Stimulated activated CD4-positive, alpha-beta T cell treated with anti-CD3 and anti-CD28 coated beads, Interleukin-4, amount 100 ng/mL, for 1 hour (primary cell): Measurements from ENCODE around the gene EPHB1.

Experiments
- DNase-seq: peaks from one replicate; pipeline ENCODE4 v3.0.0-alpha.2; 2020

Gene EPHB1

DNA sequence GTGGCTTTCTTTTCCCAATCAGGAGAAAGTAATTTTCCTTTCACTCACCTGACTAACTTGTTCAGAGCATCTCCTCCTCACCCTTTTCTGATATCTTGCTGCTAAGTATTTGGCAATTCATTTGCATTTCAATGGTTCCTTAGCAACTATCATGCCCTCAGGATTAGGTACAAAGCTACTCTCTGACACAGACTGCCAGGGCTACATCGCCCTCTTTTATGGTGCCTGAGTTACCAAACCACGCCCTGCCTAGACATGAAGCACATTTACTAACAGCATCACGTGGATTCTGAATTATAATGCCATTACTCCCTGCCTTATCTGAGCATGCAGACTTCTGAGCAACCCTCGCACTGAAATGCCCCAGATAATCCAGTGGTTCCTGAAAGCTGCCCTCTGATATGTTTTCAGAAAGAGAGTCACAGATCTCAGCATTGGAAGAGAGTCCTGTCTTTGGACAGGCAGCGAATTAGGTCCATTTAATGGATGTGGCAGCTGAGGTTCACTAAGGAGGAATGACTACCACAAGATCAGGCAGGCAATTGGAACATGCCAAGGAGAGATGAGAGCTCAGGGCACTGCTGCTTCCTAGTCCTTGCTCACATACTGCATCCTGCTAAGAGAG, 14.5 kb downstream of the EPHB1 start:
- DNase-seq: no peak

DNA sequence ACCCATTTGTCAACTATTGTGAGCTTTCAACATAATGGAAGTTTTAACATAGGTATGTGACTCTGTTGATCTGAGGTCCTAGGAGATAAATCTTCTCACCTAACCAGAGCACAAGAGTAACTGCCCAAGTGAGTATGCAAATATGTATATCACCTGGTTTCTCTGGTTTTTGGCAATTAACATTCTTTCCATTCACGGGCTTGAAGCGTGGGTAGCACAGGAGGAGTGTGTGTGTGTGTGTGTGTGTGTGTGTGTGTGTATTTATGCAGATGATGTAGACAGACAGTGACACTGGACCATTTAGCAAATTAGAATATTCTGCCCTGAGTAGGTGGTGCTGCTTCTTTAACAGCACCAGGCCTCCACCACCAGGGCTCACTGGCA, 15.0 kb downstream of the EPHB1 start:
- no peak for DNase-seq

DNA sequence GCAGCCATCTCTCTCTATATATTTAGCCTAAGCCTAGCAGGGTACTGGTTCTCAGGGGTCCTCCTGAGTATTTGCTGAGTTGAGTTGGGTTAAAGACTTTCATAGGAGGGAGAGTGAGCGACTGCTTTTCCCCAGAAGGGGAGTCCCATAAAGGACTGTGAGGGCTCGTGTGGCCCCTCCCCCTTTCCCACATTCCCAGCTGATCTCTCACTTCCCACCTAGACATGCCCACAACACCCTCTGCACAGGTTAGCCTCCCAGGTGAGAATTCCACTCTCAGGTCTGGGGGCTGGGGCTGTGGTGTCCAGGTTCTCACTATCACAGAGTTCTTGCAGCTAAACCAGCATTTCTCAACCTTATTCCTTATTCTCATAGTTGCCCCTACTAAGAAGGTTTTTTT, 15.8 kb downstream of the EPHB1 start:
- DNase-seq: no peak

DNA sequence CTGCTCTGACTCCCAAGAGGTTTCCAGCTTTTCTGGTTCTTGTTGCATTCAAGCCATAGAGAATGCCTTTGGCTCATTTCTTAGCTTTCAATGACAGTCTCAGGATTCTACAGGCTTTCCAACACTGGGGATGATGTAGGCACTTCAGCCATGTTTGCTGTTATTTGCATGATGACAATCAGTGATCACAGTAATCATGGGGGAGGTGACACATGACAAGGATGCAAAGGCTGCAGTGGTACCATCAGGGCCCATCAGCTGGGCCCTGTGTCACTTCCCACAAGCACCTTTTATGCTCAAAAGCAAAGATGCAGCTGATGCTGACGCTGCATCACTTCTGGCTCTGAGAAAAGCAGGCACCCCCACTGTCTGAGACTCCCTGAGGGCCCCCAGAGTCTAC, 18.6 kb downstream of the EPHB1 start:
- DNase-seq: no peak

DNA sequence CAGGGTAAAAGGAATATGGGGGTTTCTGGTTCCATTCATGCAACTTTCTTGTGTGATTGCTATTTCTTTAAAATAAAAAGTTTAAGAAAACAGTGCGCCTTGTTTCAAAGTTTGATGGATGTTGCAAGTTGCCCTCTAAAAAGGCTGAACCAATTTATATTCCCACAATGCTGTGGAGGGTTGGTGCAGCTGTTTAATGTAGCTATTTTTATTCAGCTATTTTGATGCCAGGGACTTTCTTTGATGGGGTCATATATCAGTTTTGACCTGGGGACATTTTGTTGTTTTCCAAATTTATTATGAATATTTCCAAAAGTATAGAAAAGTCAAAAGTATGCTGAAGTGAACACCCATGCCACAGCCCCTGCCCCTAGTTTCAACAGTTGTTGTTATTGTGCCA, 20.5 kb downstream of the EPHB1 start:
- no peak for DNase-seq

DNA sequence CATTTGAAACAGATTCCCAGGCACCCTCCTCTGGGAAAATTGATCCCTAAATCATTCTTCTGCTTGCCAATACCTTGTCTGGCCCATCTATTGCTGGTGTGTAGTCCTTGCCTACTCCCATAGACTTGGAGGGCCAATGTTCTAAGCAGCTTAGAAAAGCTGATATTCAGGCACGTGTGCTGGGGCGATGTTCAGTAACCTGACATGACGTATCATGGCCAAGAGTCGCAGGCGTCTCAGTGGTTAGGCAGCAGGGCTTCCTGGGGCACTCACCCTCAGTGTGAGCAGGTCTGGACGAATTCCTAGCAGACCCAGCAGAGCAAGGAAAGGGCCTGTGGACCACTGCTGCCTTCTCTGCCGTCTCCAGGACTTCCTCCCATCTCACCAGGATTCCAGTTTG, 21.6 kb downstream of the EPHB1 start:
- DNase-seq: no peak

DNA sequence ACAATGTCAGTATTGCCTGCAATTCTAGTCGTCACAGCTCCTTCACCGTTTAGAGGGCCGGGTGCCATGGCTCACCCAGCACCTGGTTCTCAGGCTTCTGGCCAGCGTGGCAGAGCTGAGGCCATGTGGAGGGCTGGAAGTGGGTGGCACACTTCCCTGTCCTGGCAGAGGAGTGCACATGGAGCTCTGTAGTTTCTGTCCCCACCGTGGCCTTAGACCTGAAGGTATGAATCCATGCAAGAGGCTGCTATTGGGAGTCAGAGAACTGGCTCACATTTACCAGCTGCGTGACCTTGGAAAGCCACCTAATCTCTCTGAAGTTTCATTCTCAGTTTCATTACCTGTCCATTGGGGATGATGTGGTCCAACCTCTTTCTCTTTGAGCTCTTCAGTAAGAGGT, 22.2 kb downstream of the EPHB1 start:
- no peak for DNase-seq

DNA sequence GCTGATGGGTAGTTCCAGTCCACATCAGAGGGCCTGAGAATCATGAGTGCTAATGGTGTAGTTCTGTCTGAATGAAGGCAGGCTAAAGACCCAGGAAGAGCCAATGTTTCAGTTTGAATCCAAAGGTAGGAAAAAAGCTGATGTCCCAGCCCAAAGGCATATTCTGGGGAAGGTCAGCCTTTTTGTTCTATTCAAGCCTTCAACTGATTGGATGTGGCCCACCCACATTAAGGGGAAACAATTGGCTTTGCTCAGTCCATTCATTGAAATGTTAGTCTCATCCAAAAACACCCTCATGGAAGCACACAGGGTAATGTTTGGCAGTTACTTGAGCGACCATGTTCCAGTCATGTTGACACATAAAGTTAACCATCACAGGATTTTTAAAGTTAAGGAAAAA, 25.9 kb downstream of the EPHB1 start:
- no peak for DNase-seq

DNA sequence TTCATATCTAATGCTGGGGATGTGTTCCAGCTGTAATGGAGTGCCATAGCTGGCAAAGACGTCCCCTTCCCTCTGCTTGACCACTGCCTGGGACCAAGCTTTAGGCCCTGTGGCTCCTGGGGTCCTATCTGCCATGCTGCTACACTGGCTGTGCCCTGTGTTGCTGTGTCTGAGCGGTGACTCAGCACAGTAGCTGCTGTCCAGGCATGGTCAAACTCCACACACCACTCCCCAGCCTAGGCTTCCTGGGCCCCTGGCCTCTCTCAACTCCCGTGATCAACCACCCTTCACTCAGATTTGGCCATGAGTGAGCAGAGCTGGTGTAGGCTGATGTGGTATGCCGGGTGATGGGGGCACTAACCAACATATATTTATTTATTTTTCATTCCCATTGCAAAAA, 27.0 kb downstream of the EPHB1 start:
- DNase-seq: no peak

DNA sequence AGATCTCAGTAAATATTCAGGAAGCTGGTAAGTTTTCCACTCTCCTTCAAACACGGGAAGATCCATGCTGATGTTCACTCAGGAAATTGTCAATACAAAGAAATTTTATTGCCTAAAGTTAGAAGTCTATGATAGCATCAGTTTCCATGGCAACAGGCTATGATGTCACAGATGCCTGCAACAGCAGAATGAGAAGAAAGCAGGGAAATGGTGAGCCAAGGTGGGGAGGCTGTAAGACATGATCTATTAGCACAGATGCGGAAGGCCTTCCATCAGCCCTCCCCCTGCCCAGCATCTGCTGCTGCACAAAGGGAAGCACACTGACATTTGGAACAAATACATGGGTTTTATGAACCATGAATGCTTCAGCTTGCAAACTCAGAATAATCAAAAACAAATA, 28.6 kb downstream of the EPHB1 start:
- no peak for DNase-seq

DNA sequence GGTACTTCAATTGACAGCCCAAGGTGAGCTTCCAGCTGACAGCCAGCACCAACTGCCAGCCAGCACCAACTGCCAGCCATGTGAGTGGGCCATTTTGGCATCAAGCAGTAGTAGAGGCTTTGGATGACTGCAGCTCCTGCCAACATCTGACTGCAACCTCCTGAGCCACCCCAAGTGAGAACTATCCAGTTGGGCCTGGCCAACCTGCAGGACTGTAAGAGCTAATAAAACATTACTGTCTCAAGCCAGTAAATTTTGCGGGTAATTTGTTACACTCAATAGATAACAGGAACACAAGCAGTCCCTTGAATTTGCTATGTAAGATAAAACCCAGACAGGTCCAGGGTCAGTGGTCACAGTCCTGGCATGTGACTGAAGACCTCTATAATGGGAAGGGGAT, 29.7 kb downstream of the EPHB1 start:
- no peak for DNase-seq

DNA sequence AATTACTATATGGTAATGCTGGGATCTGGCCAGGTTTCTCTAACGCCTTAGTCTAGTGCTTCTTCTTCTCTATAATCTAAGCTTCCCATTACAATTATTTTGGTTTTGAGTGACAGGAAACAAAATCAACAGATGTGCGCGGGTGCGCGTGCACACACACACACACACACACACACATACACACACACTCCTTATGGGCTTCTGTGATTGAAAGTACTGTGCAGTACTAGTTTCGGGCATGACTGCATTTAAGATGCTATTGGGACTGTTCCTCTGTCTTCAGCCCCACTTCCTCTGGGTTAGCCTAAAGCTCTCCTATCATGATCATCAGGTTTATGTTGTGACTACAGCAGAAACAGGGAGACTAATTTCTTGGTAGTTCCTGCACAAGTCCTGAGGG, 32.2 kb downstream of the EPHB1 start:
- DNase-seq: no peak

DNA sequence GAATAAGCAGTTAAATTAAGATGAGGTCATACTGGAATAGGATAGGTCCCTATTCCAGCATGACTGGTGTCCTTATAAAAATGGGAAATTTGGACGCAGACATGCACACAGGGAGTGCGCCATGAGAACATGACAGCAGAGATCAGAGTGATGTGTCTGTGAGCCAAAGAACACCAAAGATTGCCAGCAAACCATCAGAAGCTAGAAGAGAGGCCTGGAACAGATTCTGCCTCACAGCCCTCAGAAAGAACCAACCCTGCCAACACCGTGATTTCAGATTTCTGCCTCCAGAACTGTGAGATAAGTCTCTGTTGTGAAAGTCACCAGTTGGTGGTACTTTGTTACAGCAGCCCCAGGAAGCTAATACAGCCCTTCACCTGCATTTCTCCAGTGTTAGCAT, 34.7 kb downstream of the EPHB1 start:
- DNase-seq: no peak

DNA sequence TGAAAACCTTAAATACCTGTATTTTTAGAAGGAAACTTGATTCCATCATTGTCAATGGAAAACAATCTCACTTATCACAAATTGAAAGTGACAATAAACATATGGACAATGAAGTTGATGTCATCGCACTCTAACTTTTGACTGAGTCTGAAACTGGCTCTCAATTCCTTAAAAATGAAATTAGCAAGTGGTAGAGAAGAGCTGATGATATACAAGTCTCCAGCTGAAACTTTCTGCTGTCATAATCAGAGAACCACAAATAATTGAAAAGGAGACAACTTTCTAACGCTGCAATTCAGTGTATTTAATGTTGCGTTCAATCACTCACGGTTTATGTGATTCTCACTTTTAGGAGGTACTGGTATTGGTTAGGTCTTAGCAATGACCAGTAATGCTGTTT, 37.5 kb downstream of the EPHB1 start:
- DNase-seq: no peak

DNA sequence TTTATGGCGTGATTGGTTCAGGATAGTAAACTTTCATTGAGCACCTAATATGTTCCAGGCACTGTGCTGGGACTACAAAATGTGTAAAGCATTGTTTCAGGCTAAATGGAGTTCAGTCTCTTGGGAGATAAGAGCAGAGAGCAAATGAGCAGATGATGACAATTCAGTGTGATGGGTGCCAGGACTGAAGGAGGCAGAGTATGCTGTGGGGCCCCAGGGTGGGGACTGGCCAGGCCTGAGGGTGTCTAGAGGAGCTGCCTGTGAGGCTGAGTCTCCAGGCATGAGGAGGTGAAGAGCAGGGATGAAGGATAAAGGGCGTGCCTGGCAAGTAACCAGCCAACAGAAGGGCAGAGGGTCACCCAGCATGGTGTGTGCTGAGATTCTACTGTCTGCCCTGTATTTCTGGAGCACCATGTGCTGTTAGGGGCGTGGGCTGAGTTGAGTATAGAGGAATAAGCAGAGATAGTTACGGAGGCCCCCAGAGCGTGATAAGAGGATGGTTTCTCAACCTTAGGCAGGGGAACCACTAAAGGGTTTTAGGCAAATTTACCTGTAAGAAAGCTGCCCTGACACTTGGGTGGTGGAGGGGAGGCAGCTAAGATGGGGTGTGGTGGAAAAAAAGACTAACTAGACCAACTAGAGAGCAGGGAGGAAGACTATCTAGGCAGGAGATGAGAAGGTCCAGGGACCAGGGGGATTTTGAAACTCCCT, 38.5 kb downstream of the EPHB1 start:
- DNase-seq: no peak

DNA sequence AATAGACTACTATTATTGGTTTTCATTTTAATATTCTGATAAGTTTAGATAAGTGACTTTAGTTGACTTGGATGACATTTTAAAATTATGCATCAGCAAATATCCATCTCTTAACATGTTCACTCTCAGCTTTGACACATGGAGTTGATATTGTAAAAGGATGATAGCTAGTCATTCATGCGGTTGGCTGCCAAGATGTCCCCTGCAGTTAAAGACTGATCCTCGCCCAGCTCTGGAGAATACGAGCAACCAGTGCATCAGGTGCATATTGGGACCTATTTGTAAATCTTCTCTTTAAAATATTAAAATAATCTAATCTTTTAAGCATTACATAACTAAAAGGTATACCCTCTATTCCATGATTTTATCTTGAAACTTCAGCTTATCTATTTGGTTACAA, 41.9 kb downstream of the EPHB1 start:
- no peak for DNase-seq

DNA sequence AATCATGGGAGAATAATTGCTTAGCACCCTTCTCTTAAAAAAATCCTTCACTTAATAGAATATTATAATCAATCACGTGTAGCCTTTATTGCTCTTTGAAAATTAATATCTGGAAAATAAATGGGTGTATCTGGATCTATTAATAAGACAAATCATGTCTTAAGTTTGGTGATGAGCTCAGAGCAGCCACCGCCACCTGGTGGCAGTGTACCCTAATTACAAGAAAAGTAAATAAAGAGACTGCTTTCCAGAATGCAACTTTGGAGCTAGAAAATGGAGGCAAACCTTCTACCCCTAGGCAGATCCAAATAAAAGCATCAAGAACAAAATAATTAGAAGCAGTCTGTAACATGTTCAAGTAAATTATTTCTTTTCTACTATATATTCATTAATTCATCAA, 43.5 kb downstream of the EPHB1 start:
- no peak for DNase-seq

DNA sequence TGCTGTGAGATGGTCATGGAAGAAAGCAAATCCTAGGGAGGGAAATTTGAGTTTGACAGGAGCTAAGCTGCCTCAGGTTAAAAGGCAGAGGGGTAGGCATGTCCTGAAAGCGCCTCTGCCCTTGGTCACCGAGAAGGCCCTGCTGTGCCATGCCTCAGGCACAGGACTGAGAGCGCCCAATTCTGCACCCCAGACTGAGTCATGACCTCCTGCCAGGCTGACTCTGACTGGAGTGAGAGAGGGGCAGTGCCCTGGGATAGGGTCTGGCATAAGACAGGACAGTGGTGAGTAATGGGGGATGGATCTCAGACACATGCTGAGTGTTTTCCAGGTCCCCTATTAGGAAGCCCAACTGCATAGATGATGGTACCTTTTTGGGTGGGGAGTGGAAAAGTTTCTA, 44.4 kb downstream of the EPHB1 start:
- no peak for DNase-seq

DNA sequence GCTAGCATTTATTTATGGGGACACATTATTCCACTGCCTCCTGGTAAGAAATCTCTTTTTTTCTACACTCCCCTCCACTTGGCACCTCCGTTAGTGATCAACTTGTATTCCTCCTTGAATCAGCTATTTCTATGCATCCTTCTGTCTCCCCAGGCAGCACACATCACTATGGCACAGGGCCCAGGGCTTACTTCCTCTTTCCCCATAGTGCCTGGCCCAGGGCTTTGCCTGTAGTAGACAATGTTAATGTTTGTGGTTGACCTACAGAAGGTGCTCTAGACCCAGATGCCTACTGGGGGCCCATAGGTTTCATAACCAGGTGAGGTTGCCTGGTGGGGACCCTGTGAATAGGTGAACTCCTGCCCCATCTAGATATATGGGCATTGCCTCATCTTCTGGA, 44.9 kb downstream of the EPHB1 start:
- no peak for DNase-seq

DNA sequence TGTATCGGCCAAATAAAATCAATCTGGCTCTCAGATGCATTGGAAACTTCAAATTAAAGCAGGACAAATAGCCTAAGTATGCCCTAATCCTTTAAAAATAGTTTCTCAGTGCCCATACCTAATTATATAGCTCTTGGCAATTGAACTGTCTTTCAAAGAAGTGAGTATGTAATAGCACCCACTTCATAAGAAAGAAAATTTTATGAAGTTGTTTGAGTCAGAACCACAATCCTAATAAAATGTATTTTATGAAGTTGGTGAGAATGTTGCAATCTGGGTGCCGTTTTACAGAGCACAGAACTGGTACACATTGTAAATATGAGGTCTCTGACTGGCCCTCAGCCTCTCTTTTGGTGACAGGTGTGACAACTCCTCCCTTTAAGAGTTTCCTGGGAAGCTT, 45.4 kb downstream of the EPHB1 start:
- DNase-seq: no peak

DNA sequence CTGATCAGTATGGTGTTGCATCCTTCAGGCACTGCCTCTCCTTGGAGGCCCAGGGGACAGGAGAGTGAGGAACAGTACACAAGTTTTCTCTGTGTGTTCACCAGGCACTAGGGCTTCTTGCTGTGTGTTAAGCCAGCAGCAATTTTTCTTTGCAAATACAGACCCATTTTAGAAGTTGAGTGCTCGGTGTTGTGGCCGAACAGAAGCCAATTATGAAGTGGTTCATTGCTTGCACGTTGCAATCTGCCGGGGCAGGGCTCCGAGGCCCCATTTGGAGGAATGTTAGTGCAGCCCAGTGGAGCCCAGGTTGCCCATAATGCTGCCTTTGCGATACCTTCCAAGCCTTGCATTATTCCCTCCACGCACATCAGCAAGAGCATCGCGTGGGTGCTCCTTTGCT, 51.0 kb downstream of the EPHB1 start:
- DNase-seq: no peak

DNA sequence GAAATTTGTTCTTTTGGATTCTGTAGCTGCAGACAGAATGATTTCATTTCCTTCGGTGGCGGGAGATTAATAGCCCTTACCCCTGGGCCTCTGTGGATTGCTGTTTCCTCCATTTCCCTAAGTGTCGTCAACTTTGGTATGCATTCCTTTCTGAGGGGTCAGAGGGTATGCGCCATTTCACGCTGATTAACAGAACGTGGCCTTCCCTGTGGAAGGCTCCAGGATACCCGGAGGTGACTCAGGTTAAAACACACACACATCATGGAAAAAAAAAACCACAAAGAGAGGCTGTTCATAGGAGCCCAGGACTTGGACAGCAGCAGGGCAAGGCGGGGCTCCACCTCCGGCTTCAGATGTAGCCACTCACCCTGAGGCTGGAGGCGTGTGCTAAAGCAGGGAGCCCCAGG, 51.9 kb downstream of the EPHB1 start:
- no peak for DNase-seq

DNA sequence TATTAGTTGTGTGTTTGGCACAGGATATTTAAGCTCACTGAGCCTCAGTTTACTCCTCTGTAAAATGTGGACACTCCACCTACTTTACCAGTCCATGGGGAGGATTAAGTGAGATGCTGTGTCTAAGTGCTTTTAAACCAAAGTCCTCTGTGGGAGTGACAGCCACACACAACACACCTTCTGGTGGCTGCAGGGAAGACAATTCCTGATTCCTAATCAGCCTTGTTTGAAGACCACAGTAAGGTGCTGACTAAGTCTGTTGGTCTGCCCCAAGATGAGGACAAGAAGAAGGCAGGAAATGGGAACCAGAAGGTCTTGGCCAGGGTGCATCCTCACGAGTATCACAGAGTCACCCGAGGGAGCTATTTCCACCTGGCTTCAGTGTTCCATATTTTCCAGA, 52.3 kb downstream of the EPHB1 start:
- DNase-seq: no peak

DNA sequence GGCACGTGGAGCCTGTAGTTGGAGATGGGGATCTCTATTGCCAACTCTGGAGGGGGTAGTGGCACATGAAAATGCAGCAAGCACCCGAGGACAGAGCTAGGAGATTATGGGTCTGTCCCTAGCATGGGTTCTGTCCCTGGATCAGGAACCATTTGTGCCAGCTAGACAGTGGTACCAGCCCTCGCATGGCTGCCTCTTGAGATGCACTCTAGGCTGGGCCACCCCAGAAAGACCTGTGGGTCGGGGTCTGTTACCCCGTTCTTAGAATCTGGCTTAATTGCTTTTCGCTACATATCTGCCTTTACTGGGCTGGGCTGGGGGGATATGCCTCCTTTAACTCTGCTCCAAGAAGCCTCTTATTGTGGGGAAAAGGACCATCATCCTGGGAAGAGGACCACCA, 54.5 kb downstream of the EPHB1 start:
- no peak for DNase-seq

DNA sequence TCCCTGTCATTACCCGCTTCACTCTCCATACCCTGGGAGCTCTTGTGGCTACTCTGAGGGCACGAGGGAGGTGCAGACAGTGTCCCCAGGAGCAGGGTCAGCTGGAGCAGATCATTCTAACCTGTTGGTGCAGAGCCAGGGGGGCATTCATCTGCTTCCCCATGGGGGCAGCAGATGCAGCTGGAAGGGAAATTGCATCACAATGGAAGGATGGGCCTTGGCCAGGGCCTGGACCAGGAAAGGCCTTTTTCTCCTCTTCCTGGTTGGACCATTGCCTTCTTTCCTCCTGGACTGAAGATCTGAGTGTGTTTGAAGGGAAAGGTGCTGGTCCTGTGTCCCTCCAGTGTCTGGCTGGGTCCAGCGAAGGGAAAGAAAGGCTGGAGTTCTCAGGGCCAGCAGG, 55.7 kb downstream of the EPHB1 start:
- no peak for DNase-seq
